H1 (cell line): ENCODE measurements around the gene GDNF.

Experiments used
- CTCF ChIP-seq, 3 experiments: IDR thresholded peaks; 1 replicate in 2 of 3; 2 replicates in 1 of 3; pipeline versions ENCODE4 v1.5.1 to v1.6.1; 2011; ENCODE audit warnings: low read length in 3 of 3, mild to moderate bottlenecking in 3 of 3, inconsistent platforms in 2 of 3, low read depth in 1 of 3, moderate library complexity in 1 of 3; ENCODE audit not compliant: insufficient read depth in 1 of 3; ENCODE audit errors: control extremely low read depth in 1 of 3
- JUN ChIP-seq: IDR thresholded peaks from 2 replicates; pipeline ENCODE4 v1.6.1; 2011; ENCODE audit warnings: low read depth, mild to moderate bottlenecking, improper control_type of control experiment, low read length
- MAX ChIP-seq: IDR thresholded peaks from 2 replicates; pipeline ENCODE4 v1.6.1; 2012; ENCODE audit warnings: inconsistent platforms
- POLR2AphosphoS5 ChIP-seq: IDR thresholded peaks from 2 replicates; pipeline ENCODE4 v1.6.1; 2011; ENCODE audit warnings: low read depth, low read length
- RFX5 ChIP-seq: IDR thresholded peaks from 2 replicates; pipeline ENCODE4 v1.6.1; 2011; ENCODE audit warnings: low read depth, low read length, improper control_type of control experiment, borderline replicate concordance
- SIN3A ChIP-seq, 2 experiments: IDR thresholded peaks in 1 of 2; conservative IDR thresholded peaks in 1 of 2; 2 replicates each; pipeline ENCODE4 v1.6.1; 2011 to 2012; ENCODE audit warnings: low read length in 2 of 2, improper control_type of control experiment in 1 of 2, low read depth in 1 of 2, mild to moderate bottlenecking in 1 of 2
- YY1 ChIP-seq: IDR thresholded peaks from 2 replicates; pipeline ENCODE4 v1.6.1; 2011; ENCODE audit warnings: low read depth, mild to moderate bottlenecking, low read length

- TF ChIP-seq CTCF (IDR thresholded peaks at IDR 0.05; ENCODE audit: control extremely low read depth in 1 of 3, insufficient read depth in 1 of 3, low read depth in 1 of 3, low read length in 3 of 3), result no peak
- no peak for TF ChIP-seq SIN3A (conservative IDR thresholded peaks at IDR 0.05 in 1 of 2, IDR thresholded peaks at IDR 0.05 in 1 of 2; ENCODE audit: low read depth in 1 of 2, low read length in 2 of 2)
- no peak for TF ChIP-seq YY1
- no peak for TF ChIP-seq POLR2AphosphoS5
- TF ChIP-seq JUN, result no peak
- no peak for TF ChIP-seq MAX
- TF ChIP-seq RFX5, result no peak
These were observed 27.8 kb upstream of the GDNF start for GRCh38 chr5:37867654-37868053.
